Small intestine (tissue), 7 donors: ENCODE data around the gene ZPR1. TPM values are rescaled to one million over a fixed set of nuclear protein-coding genes. Genes with fewer than 3 reads are reported as not detected.
A peak's percentile ranks its signal among the peaks of the same experiment; 100 is the strongest.

Experiments
- DNase-seq, 2 donors: peaks; one replicate each; pipeline versions ENCODE4 v3.0.0 to v3.0.0-alpha.2; 2013
- FAIRE-seq: peaks from 2 replicates; lab custom pipeline; 2012; peaks lifted over from hg19 to GRCh38; lab: Jason Lieb, UNC
- H3K27ac ChIP-seq, 3 donors: one replicate each; pipeline ENCODE4 v1.5.1; 2013; ENCODE audit warnings: low read length in 2 of 3, mild to moderate bottlenecking in 2 of 3, control low read depth in 1 of 3, inconsistent platforms in 1 of 3, low read depth in 1 of 3, moderate library complexity in 1 of 3
- H3K27me3 ChIP-seq, 3 donors: one replicate each; pipeline ENCODE4 v1.6.1; 2013; ENCODE audit warnings: low read length in 3 of 3, inconsistent platforms in 1 of 3; ENCODE audit not compliant: control insufficient read depth in 3 of 3, insufficient read depth in 3 of 3
- H3K36me3 ChIP-seq, 3 donors: one replicate each; pipeline ENCODE4 v1.6.1; 2013; ENCODE audit warnings: low read length in 3 of 3, inconsistent platforms in 1 of 3, low read depth in 1 of 3, mild to moderate bottlenecking in 1 of 3, moderate library complexity in 1 of 3; ENCODE audit not compliant: control insufficient read depth in 3 of 3, insufficient read depth in 2 of 3
- H3K4me1 ChIP-seq, 3 donors: one replicate each; pipeline ENCODE4 v1.6.1; 2013; ENCODE audit warnings: low read length in 2 of 3, inconsistent platforms in 1 of 3, low read depth in 1 of 3, mild to moderate bottlenecking in 1 of 3, moderate library complexity in 1 of 3; ENCODE audit not compliant: control insufficient read depth in 3 of 3, insufficient read depth in 2 of 3
- H3K4me3 ChIP-seq, 3 donors: one replicate each; pipeline ENCODE4 v1.5.1; 2013; ENCODE audit warnings: low read length in 3 of 3, control low read depth in 1 of 3, inconsistent platforms in 1 of 3, low read depth in 1 of 3, mild to moderate bottlenecking in 1 of 3, moderate library complexity in 1 of 3
- H3K9me3 ChIP-seq, 2 donors: one replicate each; pipeline ENCODE4 v1.6.1; 2013; ENCODE audit warnings: low read depth in 1 of 2, low read length in 1 of 2; ENCODE audit not compliant: control insufficient read depth in 2 of 2, insufficient read depth in 1 of 2
- WGBS, 3 donors: extraction: QIAGEN DNeasy Blood & Tissue Kit; methylation state at CpG; one replicate each; pipeline ENCODE4 v1.1.7; 2013; 5-methylcytosine and 5-hydroxymethylcytosine counted together
- polyA plus RNA-seq, 4 donors: library from polyadenylated mRNA; stranded (reverse) in 3 of 4; unstranded in 1 of 4; fragments of 200-250 nt in 3 of 4; fragments of 120-200 nt in 1 of 4; gene quantifications; one replicate each; pipeline versions ENCODE4 v1.2.1 to v1.2.3, GENCODE V29; 2013
- donor health status: healthy with polysubstance abuse.
- donor health status: control.
- donor health status: control.
- donor health status: Bipolar disorder and iron deficiency.
- donor health status: healthy.

ZPR1 gene
- polyA plus RNA-seq, 4 donors = 24.5 to 42.9 (median 28.2) TPM

DNA sequence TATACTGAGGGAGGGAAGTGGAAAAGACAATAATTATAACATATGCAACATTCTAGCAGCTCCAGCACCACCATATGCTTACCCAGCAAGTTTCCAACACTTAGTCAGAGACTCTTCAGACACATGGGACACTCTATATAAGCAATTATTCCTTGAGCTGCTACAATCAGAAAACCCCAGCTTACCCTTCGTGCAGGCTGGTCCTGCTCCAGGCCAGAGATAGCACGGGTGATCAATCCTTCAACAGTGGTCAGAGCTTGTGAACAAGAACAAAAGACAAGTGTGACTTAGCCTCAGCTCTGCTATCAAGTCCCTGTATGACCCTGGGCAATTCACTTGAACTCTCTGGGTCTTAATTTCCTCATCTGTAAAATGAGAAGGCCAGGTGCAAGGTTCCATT, 1.5 kb downstream of the ZPR1 start:
- H3K4me3 ChIP-seq = no peak overlapping the region
- peaks cover 4 to 22% (median 6%) of the 10 kb centered on the region in 3 donors for H3K4me1 ChIP-seq
- H3K36me3 ChIP-seq = peaks cover 14 to 36% (median 21%) of the 10 kb centered on the region in 3 donors
- H3K27me3 ChIP-seq = no peaks in the 10 kb centered on the region
- H3K9me3 ChIP-seq = no peaks in the 10 kb centered on the region
- FAIRE-seq (no peak), DNase-seq (no peak)
- 68 to 86% (median 73%) methylated on average over 2 of the region's 2 CpGs for WGBS, 3 donors
- no peak overlapping the region for H3K27ac ChIP-seq

- peaks cover 4 to 8% (median 6%) of the 10 kb centered on the region in 3 donors for H3K4me1 ChIP-seq
- FAIRE-seq (no peak), DNase-seq (no peak)
- H3K36me3 ChIP-seq = peaks cover 17 to 51% (median 39%) of the 10 kb centered on the region in 3 donors
- 77 to 85% (median 80%) methylated on average over 4 of the region's 4 CpGs for WGBS, 3 donors
- H3K4me3 ChIP-seq = no peak overlapping the region
- H3K27ac ChIP-seq = no peak overlapping the region
- no peaks in the 10 kb centered on the region for H3K9me3 ChIP-seq
- H3K27me3 ChIP-seq = no peaks in the 10 kb centered on the region
Observed at GRCh38 chr11:116782728-116783127, 5.1 kb downstream of the ZPR1 start.

DNA sequence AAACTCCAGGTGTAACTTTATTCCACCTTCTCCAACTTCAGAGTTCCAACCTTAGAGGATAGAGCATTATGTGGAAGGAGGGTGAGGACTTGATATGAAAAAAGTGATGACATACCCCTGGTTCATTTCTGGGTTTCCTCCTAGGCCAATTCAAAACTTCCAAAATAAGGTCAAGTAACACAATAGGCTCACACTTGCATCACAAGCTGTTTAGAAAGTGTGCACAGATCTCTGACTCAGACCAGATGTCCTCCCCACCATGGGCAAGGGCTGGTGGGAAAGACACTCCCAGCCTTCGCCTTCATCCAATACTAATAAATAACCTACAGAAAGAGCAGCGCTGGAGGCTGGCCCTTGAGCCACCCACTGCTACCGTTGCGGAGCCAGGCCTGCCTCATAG, 9.3 kb downstream of the ZPR1 start:
- DNase-seq = no peak
- Histone ChIP-seq H3K4me3 (no peak overlapping the region), H3K27ac (no peak overlapping the region), H3K27me3 (no peaks in the 10 kb centered on the region), H3K36me3 (peaks cover 6 to 36% (median 25%) of the 10 kb centered on the region in 3 donors), H3K9me3 (no peaks in the 10 kb centered on the region), H3K4me1 (no peaks in the 10 kb centered on the region)
- no peak for FAIRE-seq
- WGBS, 3 donors = 94 to 100% (median 95%) methylated on average over 4 of the region's 4 CpGs

GRCh38 chr11:116777056-116777455, 10.8 kb downstream of the ZPR1 start:
- no peak for DNase-seq
- Histone ChIP-seq H3K27me3 (no peaks in the 10 kb centered on the region), H3K4me1 (no peaks in the 10 kb centered on the region), H3K36me3 (peaks cover 6 to 25% (median 19%) of the 10 kb centered on the region in 3 donors), H3K4me3 (no peak overlapping the region), H3K9me3 (no peaks in the 10 kb centered on the region), H3K27ac (no peak overlapping the region)
- no peak for FAIRE-seq
- WGBS, 3 donors = 80 to 82% (median 82%) methylated on average over 7 of the region's 7 CpGs

- H3K36me3 ChIP-seq = peaks cover 3 to 23% (median 17%) of the 10 kb centered on the region in 3 donors
Observed at GRCh38 chr11:116776522-116776984, 11.3 kb downstream of the ZPR1 start.

GRCh38 chr11:116775975-116776374, 11.8 kb downstream of the ZPR1 start:
- Histone ChIP-seq H3K4me1 (peaks cover 0 to 6% (median 0%) of the 10 kb centered on the region in 3 donors), H3K9me3 (no peaks in the 10 kb centered on the region), H3K36me3 (peaks cover 3 to 23% (median 15%) of the 10 kb centered on the region in 3 donors), H3K4me3 (no peak overlapping the region), H3K27me3 (no peaks in the 10 kb centered on the region), H3K27ac (no peak overlapping the region)
- WGBS, 3 donors = 88 to 98% (median 94%) methylated on average over 5 of the region's 5 CpGs
- DNase-seq (no peak), FAIRE-seq (no peak)

More at GRCh38 chr11:116776522-116776984, 11.3 kb downstream of the ZPR1 start:
- no peak for DNase-seq
- H3K4me3 ChIP-seq = no peak overlapping the region
- no peak overlapping the region for H3K27ac ChIP-seq
- H3K27me3 ChIP-seq = no peaks in the 10 kb centered on the region
- no peak for FAIRE-seq
- no peaks in the 10 kb centered on the region for H3K9me3 ChIP-seq
- peaks cover 0 to 5% (median 0%) of the 10 kb centered on the region in 3 donors for H3K4me1 ChIP-seq

GRCh38 chr11:116774661-116775060, 13.2 kb downstream of the ZPR1 start:
- peaks cover 0 to 6% (median 0%) of the 10 kb centered on the region in 3 donors for H3K4me1 ChIP-seq
- no peak for FAIRE-seq
- H3K36me3 ChIP-seq = peaks cover 0 to 16% (median 10%) of the 10 kb centered on the region in 3 donors
- no peak overlapping the region for H3K4me3 ChIP-seq
- no peaks in the 10 kb centered on the region for H3K9me3 ChIP-seq
- H3K27me3 ChIP-seq = no peaks in the 10 kb centered on the region
- no peak overlapping the region for H3K27ac ChIP-seq
- 83 to 88% (median 83%) methylated on average over 5 of the region's 5 CpGs for WGBS, 3 donors
- DNase-seq = no peak

DNA sequence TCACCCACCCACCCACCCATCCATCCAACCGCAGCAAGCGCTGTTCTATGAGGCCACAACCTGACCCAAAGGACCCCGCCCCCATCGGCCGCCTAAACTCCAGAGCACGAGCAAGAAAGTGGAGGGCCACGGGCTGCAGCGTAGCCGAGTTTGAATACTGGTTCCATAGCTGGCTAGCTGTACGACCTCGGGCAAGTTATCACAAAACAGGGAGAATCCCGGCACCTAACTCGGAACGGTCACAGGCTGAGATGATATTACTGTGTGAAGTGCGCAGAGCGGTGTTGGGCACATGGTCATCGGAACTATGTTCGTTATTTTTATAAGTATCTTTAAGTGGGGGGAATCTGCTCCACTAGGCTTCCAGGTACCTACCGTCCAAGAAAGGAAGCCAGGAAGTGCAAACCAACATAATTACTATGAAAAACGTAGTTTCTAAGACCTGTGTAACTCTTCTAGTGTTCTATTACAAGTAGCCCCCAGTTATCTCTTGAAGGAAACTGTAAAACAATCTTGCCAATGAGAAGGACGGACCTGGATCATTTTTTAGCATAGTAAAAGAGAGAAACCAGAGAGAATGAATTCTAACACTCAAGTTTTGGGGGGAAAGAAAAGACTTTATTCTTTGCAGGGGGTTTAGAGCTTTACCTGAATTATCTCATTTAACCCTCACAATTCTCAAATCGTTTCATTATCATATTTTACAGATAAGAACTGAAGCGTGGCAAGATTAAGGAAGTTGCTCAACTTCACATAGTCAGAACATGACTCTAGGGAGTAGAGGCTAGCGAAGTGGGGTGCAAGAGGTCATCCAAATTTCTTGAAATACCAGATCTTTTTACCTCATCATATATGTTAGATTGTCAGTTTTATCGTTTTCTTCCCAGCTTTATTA, 14.4 kb downstream of the ZPR1 start:
- Histone ChIP-seq H3K4me1 (peaks cover 0 to 6% (median 0%) of the 10 kb centered on the region in 3 donors), H3K27me3 (no peaks in the 10 kb centered on the region), H3K36me3 (peaks cover 0 to 13% (median 3%) of the 10 kb centered on the region in 3 donors), H3K4me3 (peak overlapping the region; percentile 75 to 96 (median 83)), H3K27ac (peak overlapping the region; percentile 74 to 92 (median 91)), H3K9me3 (no peaks in the 10 kb centered on the region)
- whole genome bisulfite sequencing, 3 donors = 2 to 5% (median 3%) methylated on average over 25 of the region's 25 CpGs
- DNase-seq (peak in 1 of 2 donors; percentile 38), FAIRE-seq (no peak)
